K562 (cell line): ENCODE data around the gene PIP4K2C. TPM values are rescaled to one million over a fixed set of nuclear protein-coding genes. Genes with fewer than 3 reads are reported as not detected.

Source experiments
- ADNP ChIP-seq: fragments of 200-800 bp; sonication (Bioruptor generic); IDR thresholded peaks from 2 replicates; pipeline ENCODE4 v1.6.1; 2016; ENCODE audit warnings: missing genetic modification characterization, missing compliant biosample characterization
- ARID3A ChIP-seq: IDR thresholded peaks from 2 replicates; pipeline ENCODE4 v1.6.1; 2012; ENCODE audit warnings: low read depth, low read length, improper control_type of control experiment, borderline replicate concordance
- BRD4 ChIP-seq: fragments of 200-600 bp; sonication (generic); IDR thresholded peaks from 2 replicates; pipeline ENCODE4 v1.6.1; 2017; ENCODE audit warnings: inconsistent platforms
- IRF9 ChIP-seq: fragments of 450-650 bp; IDR thresholded peaks from 2 replicates; pipeline ENCODE4 v1.6.1; 2016; ENCODE audit warnings: missing biosample characterization, missing genetic modification characterization
- KDM4B ChIP-seq, 2 experiments: fragments of 450-650 bp in 1 of 2; sonication (generic) in 1 of 2; IDR thresholded peaks; 2 replicates each; pipeline ENCODE4 v1.6.1; 2016 to 2017; ENCODE audit warnings: borderline replicate concordance in 2 of 2, antibody characterized with exemption in 1 of 2, low read depth in 1 of 2, mild to moderate bottlenecking in 1 of 2
- MCM3 ChIP-seq: fragments of 450-650 bp; IDR thresholded peaks from 2 replicates; pipeline ENCODE4 v1.6.1; 2016
- MTA3 ChIP-seq: fragments of 450-650 bp; formaldehyde crosslinking; IDR thresholded peaks from 2 replicates; pipeline ENCODE4 v1.6.1; 2017; ENCODE audit warnings: mild to moderate bottlenecking, borderline replicate concordance
- PCBP1 ChIP-seq: fragments of 200-400 bp; formaldehyde crosslinking; IDR thresholded peaks from 2 replicates; pipeline ENCODE4 v1.6.1; 2018; ENCODE audit warnings: mild to moderate bottlenecking, low read depth, low read length; ENCODE audit not compliant: poor library complexity, severe bottlenecking
- RBM34 ChIP-seq: fragments of 200-400 bp; formaldehyde crosslinking; IDR thresholded peaks from 2 replicates; pipeline ENCODE4 v1.6.1; 2018; ENCODE audit warnings: low read length, borderline replicate concordance; ENCODE audit not compliant: insufficient read depth
- TRIM25 ChIP-seq: fragments of 450-650 bp; IDR thresholded peaks from 2 replicates; pipeline ENCODE4 v1.7.0; 2016; ENCODE audit warnings: borderline replicate concordance
- UBTF ChIP-seq, 2 experiments: IDR thresholded peaks; 2 replicates each; pipeline ENCODE4 v1.6.1; 2012; ENCODE audit warnings: improper control_type of control experiment in 2 of 2, low read depth in 2 of 2, low read length in 2 of 2, borderline replicate concordance in 1 of 2
- ZFX ChIP-seq: sonication (generic); formaldehyde crosslinking; IDR thresholded peaks from 2 replicates; pipeline ENCODE4 v1.8.0; 2022; ENCODE audit warnings: mild to moderate bottlenecking, missing genetic modification reagents, moderate library complexity
- ZMIZ1 ChIP-seq, 2 experiments: fragments of 150-350 bp in 1 of 2; IDR thresholded peaks; 2 replicates each; pipeline ENCODE4 v1.6.1; 2012 to 2016; ENCODE audit warnings: low read depth in 2 of 2, low read length in 2 of 2, mild to moderate bottlenecking in 1 of 2, moderate library complexity in 1 of 2
- ZNF274 ChIP-seq: IDR thresholded peaks from 2 replicates; pipeline ENCODE4 v1.6.1; 2011; ENCODE audit warnings: low read depth, mild to moderate bottlenecking, low read length, moderate library complexity, borderline replicate concordance
- ZNF644 ChIP-seq: fragments of 200-800 bp; sonication (Bioruptor generic); IDR thresholded peaks from 2 replicates; pipeline ENCODE4 v1.6.1; 2016; ENCODE audit warnings: low read depth, missing genetic modification characterization, missing compliant biosample characterization
- ZNF695 ChIP-seq: fragments of 450-650 bp; formaldehyde crosslinking; IDR thresholded peaks from 2 replicates; pipeline ENCODE4 v1.4.0; 2020; ENCODE audit warnings: mild to moderate bottlenecking, moderate library complexity
- polyA plus RNA-seq, 8 experiments: library from polyadenylated mRNA; depleted of rRNA in 4 of 8; stranded (reverse) in 5 of 8; unstranded in 3 of 8; fragments of >200 nt; fragmentation: Nextera tagmentation in 2 of 8; fragmentation: Illumina TruSeq in 1 of 8; extraction: Ambion mirVana in 2 of 8; extraction: Trizol in 1 of 8; gene quantifications; 2 replicates each; pipeline versions ENCODE4 v1.2.1 to v1.2.3, GENCODE V29; 2011 to 2014; ENCODE audit warnings: inconsistent platforms in 1 of 8, missing spikeins in 1 of 8
- total RNA-seq, 7 experiments: library from RNA; depleted of rRNA in 6 of 7; stranded (reverse); fragments of >200 nt in 6 of 7; fragmentation: Illumina TruSeq in 2 of 7; extraction: Trizol in 2 of 7; gene quantifications; 2 replicates each; pipeline versions ENCODE4 v1.2.1 to v1.2.3, GENCODE V29; 2011 to 2021; ENCODE audit warnings: low replicate concordance in 1 of 7

Gene PIP4K2C
- total and polyA plus RNA-seq, 9 of the 15 experiments (the other 6 are each of a cell fraction or from before 2014, with no cell fraction given), result 9.0 to 41.4 (median 18.3) TPM

GRCh38 chr12:57549909-57550640, 40.9 kb upstream of the PIP4K2C start, which contains the start of gene KIF5A (continued):
- TF ChIP-seq RBM34 (no peak), ADNP (tag) (no peak), PCBP1 (peak; percentile 72), ZNF274 (no peak), UBTF (IDR thresholded peaks at IDR 0.05; ENCODE audit: borderline replicate concordance in 1 of 2, low read depth in 2 of 2, low read length in 2 of 2) (0 out of 4 replicates have a peak, but pooled peaks of 1 of the 2 experiments have one; percentile 57), ZMIZ1 (IDR thresholded peaks at IDR 0.05; ENCODE audit: low read depth in 2 of 2, low read length in 2 of 2) (no peak), IRF9 (tag) (no peak), ARID3A (no peak), ZNF644 (tag) (no peak), TRIM25 (no peak), BRD4 (no peak), ZNF695 (CRISPR knock-in tag) (no peak), KDM4B (IDR thresholded peaks at IDR 0.05; ENCODE audit: borderline replicate concordance in 2 of 2, low read depth in 1 of 2) (no peak), MTA3 (peak; percentile 49; the same call in 1 of the 2 replicates), MCM3 (no peak), ZFX (CRISPR knock-in tag) (peak; percentile 26; the same call in 1 of the 2 replicates)
